Measurements from ENCODE around the gene APOF. TPM values are rescaled to one million over a fixed set of nuclear protein-coding genes. Genes with fewer than 3 reads are reported as not detected.

The APOF gene
- total and polyA plus RNA-seq, 2 of the 8 experiments (the other 6 are each of a cell fraction or from before 2014, with no cell fraction given), result not detected

DNA sequence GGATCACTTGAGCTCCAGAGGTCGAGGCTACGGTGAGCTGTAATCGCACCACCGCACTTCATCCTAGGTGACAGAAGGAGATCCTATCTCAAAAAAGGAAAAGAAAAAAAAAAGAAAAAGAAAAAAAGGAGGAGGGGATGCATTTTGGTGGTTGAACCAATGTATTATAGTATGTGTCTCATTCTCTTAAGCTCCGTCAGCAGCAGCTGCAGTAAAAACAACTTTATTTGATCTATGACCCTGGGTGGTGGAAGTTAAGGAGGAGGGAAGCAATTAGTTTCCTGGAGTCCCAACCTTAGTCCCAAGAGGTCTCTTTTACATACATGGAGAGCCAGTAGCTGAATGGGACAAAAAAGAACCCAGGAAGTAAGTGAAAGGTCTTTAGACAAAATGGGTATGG lies 26.8 kb upstream of the APOF start (continued):
- TF ChIP-seq, protein P1, sequence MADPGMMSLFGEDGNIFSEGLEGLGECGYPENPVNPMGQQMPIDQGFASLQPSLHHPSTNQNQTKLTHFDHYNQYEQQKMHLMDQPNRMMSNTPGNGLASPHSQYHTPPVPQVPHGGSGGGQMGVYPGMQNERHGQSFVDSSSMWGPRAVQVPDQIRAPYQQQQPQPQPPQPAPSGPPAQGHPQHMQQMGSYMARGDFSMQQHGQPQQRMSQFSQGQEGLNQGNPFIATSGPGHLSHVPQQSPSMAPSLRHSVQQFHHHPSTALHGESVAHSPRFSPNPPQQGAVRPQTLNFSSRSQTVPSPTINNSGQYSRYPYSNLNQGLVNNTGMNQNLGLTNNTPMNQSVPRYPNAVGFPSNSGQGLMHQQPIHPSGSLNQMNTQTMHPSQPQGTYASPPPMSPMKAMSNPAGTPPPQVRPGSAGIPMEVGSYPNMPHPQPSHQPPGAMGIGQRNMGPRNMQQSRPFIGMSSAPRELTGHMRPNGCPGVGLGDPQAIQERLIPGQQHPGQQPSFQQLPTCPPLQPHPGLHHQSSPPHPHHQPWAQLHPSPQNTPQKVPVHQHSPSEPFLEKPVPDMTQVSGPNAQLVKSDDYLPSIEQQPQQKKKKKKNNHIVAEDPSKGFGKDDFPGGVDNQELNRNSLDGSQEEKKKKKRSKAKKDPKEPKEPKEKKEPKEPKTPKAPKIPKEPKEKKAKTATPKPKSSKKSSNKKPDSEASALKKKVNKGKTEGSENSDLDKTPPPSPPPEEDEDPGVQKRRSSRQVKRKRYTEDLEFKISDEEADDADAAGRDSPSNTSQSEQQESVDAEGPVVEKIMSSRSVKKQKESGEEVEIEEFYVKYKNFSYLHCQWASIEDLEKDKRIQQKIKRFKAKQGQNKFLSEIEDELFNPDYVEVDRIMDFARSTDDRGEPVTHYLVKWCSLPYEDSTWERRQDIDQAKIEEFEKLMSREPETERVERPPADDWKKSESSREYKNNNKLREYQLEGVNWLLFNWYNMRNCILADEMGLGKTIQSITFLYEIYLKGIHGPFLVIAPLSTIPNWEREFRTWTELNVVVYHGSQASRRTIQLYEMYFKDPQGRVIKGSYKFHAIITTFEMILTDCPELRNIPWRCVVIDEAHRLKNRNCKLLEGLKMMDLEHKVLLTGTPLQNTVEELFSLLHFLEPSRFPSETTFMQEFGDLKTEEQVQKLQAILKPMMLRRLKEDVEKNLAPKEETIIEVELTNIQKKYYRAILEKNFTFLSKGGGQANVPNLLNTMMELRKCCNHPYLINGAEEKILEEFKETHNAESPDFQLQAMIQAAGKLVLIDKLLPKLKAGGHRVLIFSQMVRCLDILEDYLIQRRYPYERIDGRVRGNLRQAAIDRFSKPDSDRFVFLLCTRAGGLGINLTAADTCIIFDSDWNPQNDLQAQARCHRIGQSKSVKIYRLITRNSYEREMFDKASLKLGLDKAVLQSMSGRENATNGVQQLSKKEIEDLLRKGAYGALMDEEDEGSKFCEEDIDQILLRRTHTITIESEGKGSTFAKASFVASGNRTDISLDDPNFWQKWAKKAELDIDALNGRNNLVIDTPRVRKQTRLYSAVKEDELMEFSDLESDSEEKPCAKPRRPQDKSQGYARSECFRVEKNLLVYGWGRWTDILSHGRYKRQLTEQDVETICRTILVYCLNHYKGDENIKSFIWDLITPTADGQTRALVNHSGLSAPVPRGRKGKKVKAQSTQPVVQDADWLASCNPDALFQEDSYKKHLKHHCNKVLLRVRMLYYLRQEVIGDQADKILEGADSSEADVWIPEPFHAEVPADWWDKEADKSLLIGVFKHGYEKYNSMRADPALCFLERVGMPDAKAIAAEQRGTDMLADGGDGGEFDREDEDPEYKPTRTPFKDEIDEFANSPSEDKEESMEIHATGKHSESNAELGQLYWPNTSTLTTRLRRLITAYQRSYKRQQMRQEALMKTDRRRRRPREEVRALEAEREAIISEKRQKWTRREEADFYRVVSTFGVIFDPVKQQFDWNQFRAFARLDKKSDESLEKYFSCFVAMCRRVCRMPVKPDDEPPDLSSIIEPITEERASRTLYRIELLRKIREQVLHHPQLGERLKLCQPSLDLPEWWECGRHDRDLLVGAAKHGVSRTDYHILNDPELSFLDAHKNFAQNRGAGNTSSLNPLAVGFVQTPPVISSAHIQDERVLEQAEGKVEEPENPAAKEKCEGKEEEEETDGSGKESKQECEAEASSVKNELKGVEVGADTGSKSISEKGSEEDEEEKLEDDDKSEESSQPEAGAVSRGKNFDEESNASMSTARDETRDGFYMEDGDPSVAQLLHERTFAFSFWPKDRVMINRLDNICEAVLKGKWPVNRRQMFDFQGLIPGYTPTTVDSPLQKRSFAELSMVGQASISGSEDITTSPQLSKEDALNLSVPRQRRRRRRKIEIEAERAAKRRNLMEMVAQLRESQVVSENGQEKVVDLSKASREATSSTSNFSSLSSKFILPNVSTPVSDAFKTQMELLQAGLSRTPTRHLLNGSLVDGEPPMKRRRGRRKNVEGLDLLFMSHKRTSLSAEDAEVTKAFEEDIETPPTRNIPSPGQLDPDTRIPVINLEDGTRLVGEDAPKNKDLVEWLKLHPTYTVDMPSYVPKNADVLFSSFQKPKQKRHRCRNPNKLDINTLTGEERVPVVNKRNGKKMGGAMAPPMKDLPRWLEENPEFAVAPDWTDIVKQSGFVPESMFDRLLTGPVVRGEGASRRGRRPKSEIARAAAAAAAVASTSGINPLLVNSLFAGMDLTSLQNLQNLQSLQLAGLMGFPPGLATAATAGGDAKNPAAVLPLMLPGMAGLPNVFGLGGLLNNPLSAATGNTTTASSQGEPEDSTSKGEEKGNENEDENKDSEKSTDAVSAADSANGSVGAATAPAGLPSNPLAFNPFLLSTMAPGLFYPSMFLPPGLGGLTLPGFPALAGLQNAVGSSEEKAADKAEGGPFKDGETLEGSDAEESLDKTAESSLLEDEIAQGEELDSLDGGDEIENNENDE (IDR thresholded peaks at IDR 0.05; ENCODE audit: insufficient replicate concordance, low read length), result no peak
- no peak for TF ChIP-seq SP4 (IDR thresholded peaks at IDR 0.05; ENCODE audit: low read length)
- TF ChIP-seq JUND (IDR thresholded peaks at IDR 0.05; ENCODE audit: low read length), result no peak
- TF ChIP-seq, protein P2, sequence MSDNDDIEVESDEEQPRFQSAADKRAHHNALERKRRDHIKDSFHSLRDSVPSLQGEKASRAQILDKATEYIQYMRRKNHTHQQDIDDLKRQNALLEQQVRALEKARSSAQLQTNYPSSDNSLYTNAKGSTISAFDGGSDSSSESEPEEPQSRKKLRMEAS (IDR thresholded peaks at IDR 0.05), result no peak
- no peak for TF ChIP-seq CBX8 (IDR thresholded peaks at IDR 0.05; ENCODE audit: borderline replicate concordance, low read depth, low read length)
- no peak for TF ChIP-seq TAF7 (optimal IDR thresholded peaks at IDR 0.05; ENCODE audit: borderline replicate concordance, low read depth, low read length)
- no peak for TF ChIP-seq BCL11A (IDR thresholded peaks at IDR 0.05; ENCODE audit: low read depth in 2 of 2, low read length in 2 of 2)
- TF ChIP-seq TCF12 (IDR thresholded peaks at IDR 0.05; ENCODE audit: low read depth, low read length), result no peak
- TF ChIP-seq BRCA1 (IDR thresholded peaks at IDR 0.05; ENCODE audit: low read depth, low read length), result no peak
- TF ChIP-seq CEBPB (IDR thresholded peaks at IDR 0.05; ENCODE audit: low read depth, low read length), result no peak
- no peak for TF ChIP-seq ZNF274 (IDR thresholded peaks at IDR 0.05; ENCODE audit: borderline replicate concordance, extremely low read depth, low read length)
- no peak for TF ChIP-seq POLR2AphosphoS5 (IDR thresholded peaks at IDR 0.05; ENCODE audit: low read depth, low read length)
- TF ChIP-seq NRF1 (IDR thresholded peaks at IDR 0.05; ENCODE audit: low read depth, low read length), result no peak
- no peak for TF ChIP-seq ASH2L (IDR thresholded peaks at IDR 0.05; ENCODE audit: low read length)
